ENCODE data around the gene FADS2. TPM values are rescaled to one million over a fixed set of nuclear protein-coding genes. Genes with fewer than 3 reads are reported as not detected.
A peak's percentile ranks its signal among the peaks of the same experiment; 100 is the strongest.

FADS2 gene
- total RNA-seq, 4 donors from 2014 or later, result 1.6 to 30.7 (median 12.0) TPM

- H3K9me3 ChIP-seq, result no peaks in the 10 kb centered on the region
- no peaks in the 10 kb centered on the region for H3K36me3 ChIP-seq
- peaks cover 0 to 8% (median 2%) of the 10 kb centered on the region in 4 donors for H3K4me1 ChIP-seq
- no peaks in the 10 kb centered on the region for H3K27me3 ChIP-seq
- TF ChIP-seq POLR2A (IDR thresholded peaks at IDR 0.05), result no peak
- TF ChIP-seq, protein P1, sequence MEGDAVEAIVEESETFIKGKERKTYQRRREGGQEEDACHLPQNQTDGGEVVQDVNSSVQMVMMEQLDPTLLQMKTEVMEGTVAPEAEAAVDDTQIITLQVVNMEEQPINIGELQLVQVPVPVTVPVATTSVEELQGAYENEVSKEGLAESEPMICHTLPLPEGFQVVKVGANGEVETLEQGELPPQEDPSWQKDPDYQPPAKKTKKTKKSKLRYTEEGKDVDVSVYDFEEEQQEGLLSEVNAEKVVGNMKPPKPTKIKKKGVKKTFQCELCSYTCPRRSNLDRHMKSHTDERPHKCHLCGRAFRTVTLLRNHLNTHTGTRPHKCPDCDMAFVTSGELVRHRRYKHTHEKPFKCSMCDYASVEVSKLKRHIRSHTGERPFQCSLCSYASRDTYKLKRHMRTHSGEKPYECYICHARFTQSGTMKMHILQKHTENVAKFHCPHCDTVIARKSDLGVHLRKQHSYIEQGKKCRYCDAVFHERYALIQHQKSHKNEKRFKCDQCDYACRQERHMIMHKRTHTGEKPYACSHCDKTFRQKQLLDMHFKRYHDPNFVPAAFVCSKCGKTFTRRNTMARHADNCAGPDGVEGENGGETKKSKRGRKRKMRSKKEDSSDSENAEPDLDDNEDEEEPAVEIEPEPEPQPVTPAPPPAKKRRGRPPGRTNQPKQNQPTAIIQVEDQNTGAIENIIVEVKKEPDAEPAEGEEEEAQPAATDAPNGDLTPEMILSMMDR (IDR thresholded peaks at IDR 0.05), result no peak
- no peak for DNase-seq
- H3K4me3 ChIP-seq, result no peak overlapping the region
- no peak overlapping the region for H3K27ac ChIP-seq
These were observed 46.3 kb downstream of the FADS2 start for GRCh38 chr11:61874377-61874809.

- DNase-seq, result no peak
- Histone ChIP-seq H3K4me1 (peaks cover 0 to 8% (median 5%) of the 10 kb centered on the region in 4 donors), H3K36me3 (no peaks in the 10 kb centered on the region), H3K4me3 (no peak overlapping the region), H3K9me3 (no peaks in the 10 kb centered on the region), H3K27me3 (no peaks in the 10 kb centered on the region), H3K27ac (no peak overlapping the region)
- TF ChIP-seq, protein P1 (IDR thresholded peaks at IDR 0.05), result no peak
- no peak for TF ChIP-seq POLR2A (IDR thresholded peaks at IDR 0.05)
These were observed 46.8 kb downstream of the FADS2 start for GRCh38 chr11:61874853-61875252.

- no peaks in the 10 kb centered on the region for H3K27me3 ChIP-seq
- H3K36me3 ChIP-seq, result no peaks in the 10 kb centered on the region
- H3K27ac ChIP-seq, result no peak overlapping the region
- peaks cover 0 to 8% (median 6%) of the 10 kb centered on the region in 4 donors for H3K4me1 ChIP-seq
- no peak overlapping the region for H3K4me3 ChIP-seq
- TF ChIP-seq POLR2A (IDR thresholded peaks at IDR 0.05), result no peak
- TF ChIP-seq, protein P1 (IDR thresholded peaks at IDR 0.05), result no peak
- DNase-seq, result no peak
- H3K9me3 ChIP-seq, result no peaks in the 10 kb centered on the region
These were observed 47.6 kb downstream of the FADS2 start for GRCh38 chr11:61875698-61876097.

DNA sequence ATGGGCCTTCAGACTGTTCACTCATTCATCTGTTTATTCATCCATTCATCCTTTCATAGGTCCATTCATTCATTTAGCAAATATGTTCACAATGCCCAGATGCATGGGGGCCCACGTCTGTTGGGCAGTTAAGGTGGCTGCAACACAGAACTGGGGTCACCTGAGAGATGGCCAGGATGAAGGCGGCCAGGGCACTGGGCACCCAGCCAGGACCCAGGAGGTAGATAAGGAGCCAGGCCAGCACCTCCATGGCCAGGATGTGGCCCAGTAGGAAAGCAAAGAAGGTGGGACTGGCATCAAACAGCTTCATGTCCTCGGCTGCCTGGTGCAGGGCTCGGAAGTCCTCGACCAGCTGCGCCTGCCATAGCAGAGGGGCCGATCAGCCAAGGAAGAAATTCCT lies 51.1 kb downstream of the FADS2 start:
- Histone ChIP-seq H3K27ac (peak overlapping the region in 1 of 4 donors; percentile 70), H3K27me3 (no peaks in the 10 kb centered on the region), H3K4me3 (no peak overlapping the region), H3K4me1 (peaks cover 0 to 9% (median 4%) of the 10 kb centered on the region in 4 donors), H3K36me3 (no peaks in the 10 kb centered on the region), H3K9me3 (no peaks in the 10 kb centered on the region)
- DNase-seq, result no peak
- TF ChIP-seq, protein P1 (IDR thresholded peaks at IDR 0.05), result no peak
- no peak for TF ChIP-seq POLR2A (IDR thresholded peaks at IDR 0.05)

- Histone ChIP-seq H3K9me3 (no peaks in the 10 kb centered on the region), H3K36me3 (no peaks in the 10 kb centered on the region), H3K4me1 (peaks cover 0 to 9% (median 4%) of the 10 kb centered on the region in 4 donors), H3K27me3 (no peaks in the 10 kb centered on the region), H3K4me3 (peak overlapping the region in 2 of 4 donors; percentile 5 to 16), H3K27ac (peak overlapping the region in 1 of 4 donors; percentile 70)
- no peak for TF ChIP-seq POLR2A (IDR thresholded peaks at IDR 0.05)
- TF ChIP-seq, protein P1 (IDR thresholded peaks at IDR 0.05), result no peak
- peak in 2 of 3 donors; percentile 56 for DNase-seq
These were observed 51.9 kb downstream of the FADS2 start for GRCh38 chr11:61880031-61880430.

DNA sequence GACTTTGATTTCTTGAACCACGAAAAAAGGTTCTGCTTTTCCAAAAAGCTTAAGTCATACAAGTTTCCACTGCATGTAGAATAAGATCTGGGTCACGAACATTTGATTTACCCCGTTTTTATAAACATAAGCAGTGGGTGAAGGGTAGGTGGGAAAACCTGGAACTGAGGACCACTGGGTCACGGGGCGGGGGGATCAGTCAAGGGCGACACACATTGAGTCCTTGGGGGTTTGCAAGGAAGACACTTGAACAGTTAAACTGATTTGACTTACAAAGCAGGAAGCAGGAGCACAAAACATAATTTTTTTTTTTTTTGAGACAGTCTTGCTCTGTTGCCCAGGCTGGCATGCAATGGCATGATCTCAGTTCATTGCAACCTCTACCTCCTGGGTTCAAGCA lies 52.4 kb downstream of the FADS2 start:
- DNase-seq, result peak in 2 of 3 donors; percentile 57 to 62
- no peaks in the 10 kb centered on the region for H3K27me3 ChIP-seq
- H3K4me1 ChIP-seq, result peaks cover 0 to 9% (median 4%) of the 10 kb centered on the region in 4 donors
- H3K9me3 ChIP-seq, result no peaks in the 10 kb centered on the region
- peak overlapping the region in 1 of 4 donors; percentile 70 for H3K27ac ChIP-seq
- peak overlapping the region in 2 of 4 donors; percentile 5 to 16 for H3K4me3 ChIP-seq
- TF ChIP-seq POLR2A (IDR thresholded peaks at IDR 0.05), result no peak
- TF ChIP-seq, protein P1 (IDR thresholded peaks at IDR 0.05), result no peak
- H3K36me3 ChIP-seq, result no peaks in the 10 kb centered on the region
